ENCODE results near the gene LFNG.

The LFNG gene

GRCh38 chr7:2487586-2488271 is 31.8 kb upstream of the LFNG start:
- no peak for DNase-seq

- DNase-seq = no peak
Measured at GRCh38 chr7:2488272-2488645, 31.3 kb upstream of the LFNG start.

GRCh38 chr7:2488681-2489080 is 30.9 kb upstream of the LFNG start:
- no peak for DNase-seq

GRCh38 chr7:2490181-2490651 is 29.4 kb upstream of the LFNG start:
- no peak for DNase-seq

GRCh38 chr7:2492038-2492437 is 27.5 kb upstream of the LFNG start:
- no peak for DNase-seq

GRCh38 chr7:2493205-2494164 is 26.1 kb upstream of the LFNG start:
- DNase-seq = no peak

GRCh38 chr7:2494191-2495130 is 25.1 kb upstream of the LFNG start:
- DNase-seq = no peak

- no peak for DNase-seq
Measured at GRCh38 chr7:2495418-2496299, 23.9 kb upstream of the LFNG start.

- DNase-seq = no peak
Measured at GRCh38 chr7:2496375-2496774, 23.2 kb upstream of the LFNG start.

- DNase-seq = no peak
Measured at GRCh38 chr7:2497065-2497464, 22.5 kb upstream of the LFNG start.

- no peak for DNase-seq
Measured at GRCh38 chr7:2497500-2498336, 21.9 kb upstream of the LFNG start.

GRCh38 chr7:2498708-2499107 is 20.9 kb upstream of the LFNG start:
- DNase-seq = no peak

- no peak for DNase-seq
Measured at GRCh38 chr7:2499181-2499580, 20.4 kb upstream of the LFNG start.

GRCh38 chr7:2499719-2500430 is 19.7 kb upstream of the LFNG start:
- no peak for DNase-seq

GRCh38 chr7:2500701-2501100 is 18.9 kb upstream of the LFNG start:
- DNase-seq = no peak

GRCh38 chr7:2501947-2502646 is 17.5 kb upstream of the LFNG start:
- DNase-seq = no peak

GRCh38 chr7:2502647-2502966 is 17.0 kb upstream of the LFNG start:
- DNase-seq = no peak

GRCh38 chr7:2503056-2503941 is 16.3 kb upstream of the LFNG start:
- DNase-seq = no peak

Measured in SW 1271 (cell line).